ENCODE data around the gene SAMD4A. TPM values are rescaled to one million over a fixed set of nuclear protein-coding genes. Genes with fewer than 3 reads are reported as not detected.

The SAMD4A gene
- total and polyA plus RNA-seq, 2 experiments from 2014 or later = 7.2 to 33.0 TPM

GRCh38 chr14:54682578-54682977 lies 115.7 kb downstream of the SAMD4A start:
- in situ Hi-C loops (cut with MboI) = no loop called here
- H3K9ac ChIP-seq = no peak overlapping the region

GRCh38 chr14:54683882-54684794 lies 117.2 kb downstream of the SAMD4A start:
- H3K9me2 ChIP-seq (ENCODE audit: insufficient read depth) = no peaks in the 10 kb centered on the region
- H3K4me1 ChIP-seq (ENCODE audit: insufficient read depth) = peaks cover 75% of the 10 kb centered on the region
- in situ Hi-C loops (cut with MboI) = no loop called here

More at GRCh38 chr14:54682578-54682977, 115.7 kb downstream of the SAMD4A start:
- H3K4me3 ChIP-seq = no peak overlapping the region
- WGBS, 2 experiments (ENCODE audit: low coverage in 1 of 2, low lambda C conversion rate in 2 of 2, missing lambda C conversion rate in 2 of 2) = 91 to 94% methylated on average over 3 of the region's 3 CpGs
- H3K79me2 ChIP-seq (ENCODE audit: insufficient read depth) = peaks cover 74% of the 10 kb centered on the region
- no peak for TF ChIP-seq EZH2phosphoT487 (IDR thresholded peaks at IDR 0.05; ENCODE audit: insufficient read depth, low read depth)
- H3K36me3 ChIP-seq (ENCODE audit: low read depth) = no peaks in the 10 kb centered on the region
- peaks cover 60% of the 10 kb centered on the region for H3F3A ChIP-seq (ENCODE audit: insufficient read depth)
- no peaks in the 10 kb centered on the region for H3K27me3 ChIP-seq (replicated peaks; ENCODE audit: insufficient read depth)
- H3K9me2 ChIP-seq (ENCODE audit: insufficient read depth) = no peaks in the 10 kb centered on the region
- no peaks in the 10 kb centered on the region for H3K9me3 ChIP-seq (ENCODE audit: low read depth)
- no peaks in the 10 kb centered on the region for H4K20me1 ChIP-seq (ENCODE audit: insufficient read depth)
- H3K27ac ChIP-seq = no peak overlapping the region
- no peak overlapping the region for H2AFZ ChIP-seq
- H3K4me1 ChIP-seq (ENCODE audit: insufficient read depth) = peaks cover 82% of the 10 kb centered on the region
- no peak for DNase-seq
- no peak overlapping the region for H3K4me2 ChIP-seq (ENCODE audit: unreplicated experiment)

GRCh38 chr14:54685286-54685845 lies 118.4 kb downstream of the SAMD4A start:
- WGBS, 2 experiments (ENCODE audit: low coverage in 1 of 2, low lambda C conversion rate in 2 of 2, missing lambda C conversion rate in 2 of 2) = 71 to 72% methylated on average over 4 of the region's 4 CpGs
- no peak for TF ChIP-seq EZH2 (IDR thresholded peaks at IDR 0.05; ENCODE audit: insufficient read depth, poor library complexity, severe bottlenecking)
- no peak for TF ChIP-seq EZH2phosphoT487 (IDR thresholded peaks at IDR 0.05; ENCODE audit: insufficient read depth, low read depth)
- in situ Hi-C loops (cut with MboI) = no loop called here

More at GRCh38 chr14:54683882-54684794, 117.2 kb downstream of the SAMD4A start:
- peak; percentile 94 for DNase-seq
- Histone ChIP-seq H2AFZ (no peak overlapping the region), H3K4me2 (ENCODE audit: unreplicated experiment) (peak overlapping the region; percentile 76), H3F3A (ENCODE audit: insufficient read depth) (peaks cover 50% of the 10 kb centered on the region), H4K20me1 (ENCODE audit: insufficient read depth) (no peaks in the 10 kb centered on the region), H3K27ac (peak overlapping the region; percentile 88), H3K4me3 (peak overlapping the region; percentile 38; the same call in 1 of the 2 replicates), H3K27me3 (replicated peaks; ENCODE audit: insufficient read depth) (no peaks in the 10 kb centered on the region), H3K79me2 (ENCODE audit: insufficient read depth) (peaks cover 86% of the 10 kb centered on the region), H3K36me3 (ENCODE audit: low read depth) (no peaks in the 10 kb centered on the region), H3K9ac (peak overlapping the region; percentile 55), H3K9me3 (ENCODE audit: low read depth) (no peaks in the 10 kb centered on the region)
- WGBS, 2 experiments (ENCODE audit: low coverage in 1 of 2, low lambda C conversion rate in 2 of 2, missing lambda C conversion rate in 2 of 2) = 2 to 3% methylated on average over 7 to 8 of the region's 8 CpGs
- TF ChIP-seq EZH2phosphoT487 (IDR thresholded peaks at IDR 0.05; ENCODE audit: insufficient read depth, low read depth) (no peak), EZH2 (IDR thresholded peaks at IDR 0.05; ENCODE audit: insufficient read depth, poor library complexity, severe bottlenecking) (no peak)

GRCh38 chr14:54686219-54686870 lies 119.4 kb downstream of the SAMD4A start:
- peaks cover 60% of the 10 kb centered on the region for H3K4me1 ChIP-seq (ENCODE audit: insufficient read depth)
- H3F3A ChIP-seq (ENCODE audit: insufficient read depth) = peaks cover 38% of the 10 kb centered on the region
- H3K9me3 ChIP-seq (ENCODE audit: low read depth) = no peaks in the 10 kb centered on the region
- peak overlapping the region; percentile 88 for H3K4me2 ChIP-seq (ENCODE audit: unreplicated experiment)
- no peak overlapping the region for H2AFZ ChIP-seq
- peak; percentile 94 for DNase-seq
- H3K27ac ChIP-seq = peak overlapping the region; percentile 88
- H3K79me2 ChIP-seq (ENCODE audit: insufficient read depth) = peaks cover 86% of the 10 kb centered on the region
- H3K4me3 ChIP-seq = peak overlapping the region; percentile 53
- H3K27me3 ChIP-seq (replicated peaks; ENCODE audit: insufficient read depth) = no peaks in the 10 kb centered on the region
- TF ChIP-seq EZH2 (IDR thresholded peaks at IDR 0.05; ENCODE audit: insufficient read depth, poor library complexity, severe bottlenecking) (no peak), EZH2phosphoT487 (IDR thresholded peaks at IDR 0.05; ENCODE audit: insufficient read depth, low read depth) (no peak)
- in situ Hi-C loops (cut with MboI) = no loop called here
- no peaks in the 10 kb centered on the region for H3K9me2 ChIP-seq (ENCODE audit: insufficient read depth)
- WGBS, 2 experiments (ENCODE audit: low coverage in 1 of 2, low lambda C conversion rate in 2 of 2, missing lambda C conversion rate in 2 of 2) = 4 to 5% methylated on average over 8 of the region's 8 CpGs
- H3K36me3 ChIP-seq (ENCODE audit: low read depth) = no peaks in the 10 kb centered on the region
- no peaks in the 10 kb centered on the region for H4K20me1 ChIP-seq (ENCODE audit: insufficient read depth)
- peak overlapping the region; percentile 69 for H3K9ac ChIP-seq

More at GRCh38 chr14:54685286-54685845, 118.4 kb downstream of the SAMD4A start:
- no peak for DNase-seq
- no peak overlapping the region for H3K4me3 ChIP-seq
- peaks cover 39% of the 10 kb centered on the region for H3F3A ChIP-seq (ENCODE audit: insufficient read depth)
- no peaks in the 10 kb centered on the region for H3K9me3 ChIP-seq (ENCODE audit: low read depth)
- peak overlapping the region; percentile 88 for H3K4me2 ChIP-seq (ENCODE audit: unreplicated experiment)
- peak overlapping the region; percentile 55; the same call in 1 of the 2 replicates for H3K9ac ChIP-seq
- H3K27me3 ChIP-seq (replicated peaks; ENCODE audit: insufficient read depth) = no peaks in the 10 kb centered on the region
- H3K36me3 ChIP-seq (ENCODE audit: low read depth) = no peaks in the 10 kb centered on the region
- peak overlapping the region; percentile 88 for H3K27ac ChIP-seq
- peaks cover 86% of the 10 kb centered on the region for H3K79me2 ChIP-seq (ENCODE audit: insufficient read depth)
- no peaks in the 10 kb centered on the region for H4K20me1 ChIP-seq (ENCODE audit: insufficient read depth)
- no peaks in the 10 kb centered on the region for H3K9me2 ChIP-seq (ENCODE audit: insufficient read depth)
- H3K4me1 ChIP-seq (ENCODE audit: insufficient read depth) = peaks cover 69% of the 10 kb centered on the region
- H2AFZ ChIP-seq = no peak overlapping the region
